ENCODE data around the gene C16orf74. TPM values are rescaled to one million over a fixed set of nuclear protein-coding genes. Genes with fewer than 3 reads are reported as not detected.

The C16orf74 gene
- total RNA-seq, 1 donor from 2014 or later: 4.7 TPM

- Mint-ChIP-seq H3K36me3 (ENCODE audit: low read depth, unreplicated experiment) (peaks cover 36% of the 10 kb centered on the region), H3K27ac (ENCODE audit: unreplicated experiment) (no peak overlapping the region), H3K4me1 (ENCODE audit: low read depth, unreplicated experiment) (peaks cover 5% of the 10 kb centered on the region), H3K9me3 (ENCODE audit: unreplicated experiment) (no peaks in the 10 kb centered on the region), H3K27me3 (ENCODE audit: low read depth, unreplicated experiment) (no peaks in the 10 kb centered on the region), H3K4me3 (ENCODE audit: unreplicated experiment) (no peak overlapping the region)
- H3K4me3 ChIP-seq (ENCODE audit: insufficient read depth, low read depth, low read length): no peak overlapping the region
- no peaks in the 10 kb centered on the region for H3K9me3 ChIP-seq (ENCODE audit: insufficient read depth, low read depth, low read length)
- no peak for DNase-seq (ENCODE audit: low read depth)
- no peak for FAIRE-seq
- H3K79me2 ChIP-seq (ENCODE audit: insufficient read depth, low read length): no peaks in the 10 kb centered on the region
- no peak overlapping the region for H2AFZ ChIP-seq (ENCODE audit: low read depth, low read length)
- no peak for TF ChIP-seq EZH2 (IDR thresholded peaks at IDR 0.05; ENCODE audit: insufficient read depth, low read length)
- TF ChIP-seq, protein P1, sequence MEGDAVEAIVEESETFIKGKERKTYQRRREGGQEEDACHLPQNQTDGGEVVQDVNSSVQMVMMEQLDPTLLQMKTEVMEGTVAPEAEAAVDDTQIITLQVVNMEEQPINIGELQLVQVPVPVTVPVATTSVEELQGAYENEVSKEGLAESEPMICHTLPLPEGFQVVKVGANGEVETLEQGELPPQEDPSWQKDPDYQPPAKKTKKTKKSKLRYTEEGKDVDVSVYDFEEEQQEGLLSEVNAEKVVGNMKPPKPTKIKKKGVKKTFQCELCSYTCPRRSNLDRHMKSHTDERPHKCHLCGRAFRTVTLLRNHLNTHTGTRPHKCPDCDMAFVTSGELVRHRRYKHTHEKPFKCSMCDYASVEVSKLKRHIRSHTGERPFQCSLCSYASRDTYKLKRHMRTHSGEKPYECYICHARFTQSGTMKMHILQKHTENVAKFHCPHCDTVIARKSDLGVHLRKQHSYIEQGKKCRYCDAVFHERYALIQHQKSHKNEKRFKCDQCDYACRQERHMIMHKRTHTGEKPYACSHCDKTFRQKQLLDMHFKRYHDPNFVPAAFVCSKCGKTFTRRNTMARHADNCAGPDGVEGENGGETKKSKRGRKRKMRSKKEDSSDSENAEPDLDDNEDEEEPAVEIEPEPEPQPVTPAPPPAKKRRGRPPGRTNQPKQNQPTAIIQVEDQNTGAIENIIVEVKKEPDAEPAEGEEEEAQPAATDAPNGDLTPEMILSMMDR (IDR thresholded peaks at IDR 0.05; ENCODE audit: insufficient read depth, low read depth, low read length): no peak
- no peak overlapping the region for H3K9ac ChIP-seq (ENCODE audit: low read length)
- no peak overlapping the region for H3K4me2 ChIP-seq (ENCODE audit: low read length)
- H3K36me3 ChIP-seq (ENCODE audit: insufficient read depth, low read length): peaks cover 8% of the 10 kb centered on the region
- peaks cover 32% of the 10 kb centered on the region for H4K20me1 ChIP-seq (ENCODE audit: insufficient read depth, low read length)
- no peak overlapping the region for H3K27ac ChIP-seq (ENCODE audit: low read depth, low read length)
- no peaks in the 10 kb centered on the region for H3K4me1 ChIP-seq (ENCODE audit: insufficient read depth, low read length)
- no peaks in the 10 kb centered on the region for H3K27me3 ChIP-seq (ENCODE audit: insufficient read depth, low read length)
Measured at GRCh38 chr16:85664580-85665372, 86.1 kb downstream of the C16orf74 start.

DNA sequence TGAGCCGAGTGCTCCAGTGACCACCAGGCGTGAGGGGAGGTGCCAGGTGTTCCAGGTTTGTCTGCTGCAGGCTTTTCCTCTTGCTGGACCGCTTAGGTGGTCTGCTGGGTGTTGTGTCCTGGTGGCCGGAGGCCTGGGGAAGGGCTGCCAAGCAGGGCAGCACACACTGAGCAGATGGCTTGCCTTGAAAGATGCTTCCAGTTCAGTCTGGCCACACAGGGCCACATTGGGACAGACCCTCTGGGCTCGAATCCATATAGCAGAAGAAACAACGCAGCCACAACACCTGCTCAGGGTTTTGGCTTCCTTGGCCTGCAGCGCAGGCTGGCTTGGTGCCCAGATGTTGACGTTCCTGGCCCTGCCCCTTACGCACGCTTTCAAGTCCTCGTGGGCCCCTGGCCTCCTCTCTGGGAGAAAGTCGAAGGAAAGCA lies 87.0 kb downstream of the C16orf74 start:
- TF ChIP-seq, protein P1 (IDR thresholded peaks at IDR 0.05; ENCODE audit: insufficient read depth, low read depth, low read length): no peak
- no peak for TF ChIP-seq EZH2 (IDR thresholded peaks at IDR 0.05; ENCODE audit: insufficient read depth, low read length)
- H3K27me3 Mint-ChIP-seq (ENCODE audit: low read depth, unreplicated experiment): no peaks in the 10 kb centered on the region
- no peak overlapping the region for H3K4me3 Mint-ChIP-seq (ENCODE audit: unreplicated experiment)
- H3K79me2 ChIP-seq (ENCODE audit: insufficient read depth, low read length): no peaks in the 10 kb centered on the region
- peaks cover 8% of the 10 kb centered on the region for H3K36me3 ChIP-seq (ENCODE audit: insufficient read depth, low read length)
- H3K9me3 ChIP-seq (ENCODE audit: insufficient read depth, low read depth, low read length): no peaks in the 10 kb centered on the region
- H4K20me1 ChIP-seq (ENCODE audit: insufficient read depth, low read length): peaks cover 36% of the 10 kb centered on the region
- H3K9me3 Mint-ChIP-seq (ENCODE audit: unreplicated experiment): no peaks in the 10 kb centered on the region
- H3K27me3 ChIP-seq (ENCODE audit: insufficient read depth, low read length): no peaks in the 10 kb centered on the region
- no peaks in the 10 kb centered on the region for H3K4me1 ChIP-seq (ENCODE audit: insufficient read depth, low read length)
- H3K27ac ChIP-seq (ENCODE audit: low read depth, low read length): no peak overlapping the region
- peaks cover 5% of the 10 kb centered on the region for H3K4me1 Mint-ChIP-seq (ENCODE audit: low read depth, unreplicated experiment)
- no peak overlapping the region for H3K4me3 ChIP-seq (ENCODE audit: insufficient read depth, low read depth, low read length)
- no peak overlapping the region for H3K27ac Mint-ChIP-seq (ENCODE audit: unreplicated experiment)
- DNase-seq (ENCODE audit: low read depth) (no peak), FAIRE-seq (no peak)
- peaks cover 30% of the 10 kb centered on the region for H3K36me3 Mint-ChIP-seq (ENCODE audit: low read depth, unreplicated experiment)
- H3K4me2 ChIP-seq (ENCODE audit: low read length): no peak overlapping the region
- no peak overlapping the region for H3K9ac ChIP-seq (ENCODE audit: low read length)
- H2AFZ ChIP-seq (ENCODE audit: low read depth, low read length): no peak overlapping the region
